Ishikawa (cell line): ENCODE results near the gene COL27A1.

Source experiments
- CEBPB ChIP-seq: IDR thresholded peaks from 2 replicates; pipeline ENCODE4 v1.6.1; 2012
- CREB1 ChIP-seq: IDR thresholded peaks from 2 replicates; pipeline ENCODE4 v1.6.1; 2012; ENCODE audit warnings: low read depth
- EP300 ChIP-seq: IDR thresholded peaks from 2 replicates; pipeline ENCODE4 v1.6.1; 2012; ENCODE audit warnings: borderline replicate concordance
- RAD21 ChIP-seq: IDR thresholded peaks from 2 replicates; pipeline ENCODE4 v1.6.1; 2012; ENCODE audit warnings: low read depth
- TAF1 ChIP-seq: IDR thresholded peaks from 2 replicates; pipeline ENCODE4 v1.6.1; 2012; ENCODE audit warnings: low read depth, mild to moderate bottlenecking
- TCF12 ChIP-seq: IDR thresholded peaks from 2 replicates; pipeline ENCODE4 v1.6.1; 2012; ENCODE audit warnings: low read depth
- ZBTB7A ChIP-seq: IDR thresholded peaks from 2 replicates; pipeline ENCODE4 v1.6.1; 2012; ENCODE audit warnings: low read depth
- TF ChIP-seq, protein P1 (sequence below): IDR thresholded peaks from 2 replicates; pipeline ENCODE4 v1.6.1; 2012; ENCODE audit warnings: low read depth, mild to moderate bottlenecking
- TF ChIP-seq, protein P2 (sequence below): IDR thresholded peaks from 2 replicates; pipeline ENCODE4 v1.6.1; 2012

DNA sequence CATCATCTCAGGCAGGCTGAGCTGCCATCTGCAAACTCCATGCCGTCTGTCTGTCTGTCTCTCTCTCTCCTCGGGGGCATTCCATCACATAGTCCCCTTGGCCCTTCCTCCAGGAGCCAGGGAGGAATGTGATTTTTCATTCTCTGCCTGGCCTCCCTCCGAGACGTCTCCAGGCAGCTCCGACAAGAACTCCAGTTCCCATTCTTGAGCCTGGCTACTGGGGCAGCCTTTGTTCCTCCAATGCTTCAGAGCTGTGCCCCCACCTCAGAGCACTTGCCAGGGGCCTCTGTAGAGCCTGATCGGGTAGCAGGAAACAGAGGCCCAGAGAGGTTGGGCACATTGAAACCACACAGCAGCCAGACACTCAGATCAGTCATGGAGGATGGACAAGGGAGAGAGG is 74.0 kb downstream of the COL27A1 start:
- no peak for TF ChIP-seq CEBPB
- no peak for TF ChIP-seq TAF1
- TF ChIP-seq, protein P1, sequence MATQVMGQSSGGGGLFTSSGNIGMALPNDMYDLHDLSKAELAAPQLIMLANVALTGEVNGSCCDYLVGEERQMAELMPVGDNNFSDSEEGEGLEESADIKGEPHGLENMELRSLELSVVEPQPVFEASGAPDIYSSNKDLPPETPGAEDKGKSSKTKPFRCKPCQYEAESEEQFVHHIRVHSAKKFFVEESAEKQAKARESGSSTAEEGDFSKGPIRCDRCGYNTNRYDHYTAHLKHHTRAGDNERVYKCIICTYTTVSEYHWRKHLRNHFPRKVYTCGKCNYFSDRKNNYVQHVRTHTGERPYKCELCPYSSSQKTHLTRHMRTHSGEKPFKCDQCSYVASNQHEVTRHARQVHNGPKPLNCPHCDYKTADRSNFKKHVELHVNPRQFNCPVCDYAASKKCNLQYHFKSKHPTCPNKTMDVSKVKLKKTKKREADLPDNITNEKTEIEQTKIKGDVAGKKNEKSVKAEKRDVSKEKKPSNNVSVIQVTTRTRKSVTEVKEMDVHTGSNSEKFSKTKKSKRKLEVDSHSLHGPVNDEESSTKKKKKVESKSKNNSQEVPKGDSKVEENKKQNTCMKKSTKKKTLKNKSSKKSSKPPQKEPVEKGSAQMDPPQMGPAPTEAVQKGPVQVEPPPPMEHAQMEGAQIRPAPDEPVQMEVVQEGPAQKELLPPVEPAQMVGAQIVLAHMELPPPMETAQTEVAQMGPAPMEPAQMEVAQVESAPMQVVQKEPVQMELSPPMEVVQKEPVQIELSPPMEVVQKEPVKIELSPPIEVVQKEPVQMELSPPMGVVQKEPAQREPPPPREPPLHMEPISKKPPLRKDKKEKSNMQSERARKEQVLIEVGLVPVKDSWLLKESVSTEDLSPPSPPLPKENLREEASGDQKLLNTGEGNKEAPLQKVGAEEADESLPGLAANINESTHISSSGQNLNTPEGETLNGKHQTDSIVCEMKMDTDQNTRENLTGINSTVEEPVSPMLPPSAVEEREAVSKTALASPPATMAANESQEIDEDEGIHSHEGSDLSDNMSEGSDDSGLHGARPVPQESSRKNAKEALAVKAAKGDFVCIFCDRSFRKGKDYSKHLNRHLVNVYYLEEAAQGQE: no peak
- TF ChIP-seq, protein P2, sequence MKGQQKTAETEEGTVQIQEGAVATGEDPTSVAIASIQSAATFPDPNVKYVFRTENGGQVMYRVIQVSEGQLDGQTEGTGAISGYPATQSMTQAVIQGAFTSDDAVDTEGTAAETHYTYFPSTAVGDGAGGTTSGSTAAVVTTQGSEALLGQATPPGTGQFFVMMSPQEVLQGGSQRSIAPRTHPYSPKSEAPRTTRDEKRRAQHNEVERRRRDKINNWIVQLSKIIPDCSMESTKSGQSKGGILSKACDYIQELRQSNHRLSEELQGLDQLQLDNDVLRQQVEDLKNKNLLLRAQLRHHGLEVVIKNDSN: no peak
- no peak for TF ChIP-seq CREB1
- no peak for TF ChIP-seq RAD21
- TF ChIP-seq EP300: no peak
- no peak for TF ChIP-seq TCF12
- no peak for TF ChIP-seq ZBTB7A
